Ovary (tissue), 3 donors: Measurements from ENCODE around the gene ARSI.

Experiments
- EP300 ChIP-seq: sonication (generic); formaldehyde crosslinking; IDR thresholded peaks from one replicate; pipeline ENCODE4 v1.6.1; 2017; ENCODE audit warnings: antibody characterized with exemption
- POLR2A ChIP-seq: fragments of 450-650 bp; IDR thresholded peaks from one replicate; pipeline ENCODE4 v1.6.1; 2017; ENCODE audit warnings: antibody characterized with exemption, mild to moderate bottlenecking, moderate library complexity
- TF ChIP-seq, protein P1 (sequence below), 3 donors: fragments of 450-650 bp in 2 of 3; fragments of 200-600 bp in 1 of 3; IDR thresholded peaks; one replicate each; pipeline versions ENCODE4 v1.5.1 to v1.8.0; 2016 to 2022; ENCODE audit warnings: antibody characterized with exemption in 3 of 3, mild to moderate bottlenecking in 1 of 3
- donor health status: DM: no; HTN: no; CAD: no.

DNA sequence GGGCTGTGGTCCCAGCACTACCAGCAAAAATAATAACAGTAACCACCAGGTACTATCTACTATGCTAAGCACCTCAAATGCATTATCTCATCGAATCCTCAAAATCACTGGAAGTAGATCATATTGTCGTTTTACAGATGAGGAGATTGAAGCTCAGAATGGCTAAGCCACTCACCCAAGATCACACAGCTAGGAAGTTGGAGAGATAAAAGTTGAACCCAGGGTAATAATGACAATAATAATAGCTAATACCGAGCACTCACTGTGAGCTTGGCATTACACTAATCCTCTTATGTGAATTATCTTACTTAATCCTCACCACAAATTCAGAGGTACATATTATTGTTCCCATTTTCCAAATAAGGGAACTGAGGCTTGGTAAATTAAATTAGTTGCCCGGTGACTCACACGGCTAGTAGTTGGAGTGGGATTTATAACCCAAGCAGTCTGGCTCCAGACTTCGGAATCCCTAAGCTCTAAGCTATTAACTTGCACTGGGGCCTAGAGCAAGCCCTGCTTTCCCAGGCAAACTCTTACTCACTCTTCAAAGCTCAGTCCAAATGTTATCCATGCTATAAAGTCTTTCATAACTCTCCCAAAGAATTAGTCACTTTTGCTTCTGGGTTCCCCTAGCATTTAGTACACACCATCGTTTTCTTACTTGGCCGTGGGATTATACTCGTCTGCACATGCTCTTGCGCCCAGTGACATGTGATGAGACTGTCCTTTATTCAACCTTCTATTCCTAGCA is 3.8 kb downstream of the ARSI start:
- TF ChIP-seq, protein P1, sequence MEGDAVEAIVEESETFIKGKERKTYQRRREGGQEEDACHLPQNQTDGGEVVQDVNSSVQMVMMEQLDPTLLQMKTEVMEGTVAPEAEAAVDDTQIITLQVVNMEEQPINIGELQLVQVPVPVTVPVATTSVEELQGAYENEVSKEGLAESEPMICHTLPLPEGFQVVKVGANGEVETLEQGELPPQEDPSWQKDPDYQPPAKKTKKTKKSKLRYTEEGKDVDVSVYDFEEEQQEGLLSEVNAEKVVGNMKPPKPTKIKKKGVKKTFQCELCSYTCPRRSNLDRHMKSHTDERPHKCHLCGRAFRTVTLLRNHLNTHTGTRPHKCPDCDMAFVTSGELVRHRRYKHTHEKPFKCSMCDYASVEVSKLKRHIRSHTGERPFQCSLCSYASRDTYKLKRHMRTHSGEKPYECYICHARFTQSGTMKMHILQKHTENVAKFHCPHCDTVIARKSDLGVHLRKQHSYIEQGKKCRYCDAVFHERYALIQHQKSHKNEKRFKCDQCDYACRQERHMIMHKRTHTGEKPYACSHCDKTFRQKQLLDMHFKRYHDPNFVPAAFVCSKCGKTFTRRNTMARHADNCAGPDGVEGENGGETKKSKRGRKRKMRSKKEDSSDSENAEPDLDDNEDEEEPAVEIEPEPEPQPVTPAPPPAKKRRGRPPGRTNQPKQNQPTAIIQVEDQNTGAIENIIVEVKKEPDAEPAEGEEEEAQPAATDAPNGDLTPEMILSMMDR (IDR thresholded peaks at IDR 0.05): no peak
- TF ChIP-seq EP300 (no peak), POLR2A (no peak)
